Fibroblast of lung (primary cell): ENCODE measurements around the gene FCER2. TPM values are rescaled to one million over a fixed set of nuclear protein-coding genes. Genes with fewer than 3 reads are reported as not detected.

ENCODE experiments used
- DNase-seq, 2 donors: peaks; one replicate each; pipeline versions ENCODE4 v3.0.0 to v3.0.0-alpha.2; 2010; ENCODE audit warnings: low read depth in 2 of 2
- H2AFZ ChIP-seq: 2 replicates; pipeline ENCODE4 v1.5.1; 2012; ENCODE audit warnings: low read length, control low read depth, inconsistent platforms
- H3K27ac ChIP-seq: 2 replicates; pipeline ENCODE4 v1.5.1; 2011; ENCODE audit warnings: low read length, control low read depth; ENCODE audit not compliant: insufficient read depth
- H3K27me3 ChIP-seq: 2 replicates; pipeline ENCODE4 v1.5.1; 2011; ENCODE audit warnings: mild to moderate bottlenecking, low read length; ENCODE audit not compliant: control insufficient read depth, insufficient read depth
- H3K36me3 ChIP-seq: 2 replicates; pipeline ENCODE4 v1.5.1; 2011; ENCODE audit warnings: low read length; ENCODE audit not compliant: control insufficient read depth, insufficient read depth
- H3K4me1 ChIP-seq: 2 replicates; pipeline ENCODE4 v1.5.1; 2011; ENCODE audit warnings: low read length; ENCODE audit not compliant: control insufficient read depth, insufficient read depth; ENCODE audit errors: extremely low read depth
- H3K4me2 ChIP-seq: 2 replicates; pipeline ENCODE4 v1.5.1; 2011; ENCODE audit warnings: low read length, control low read depth; ENCODE audit not compliant: insufficient read depth; ENCODE audit errors: extremely low read depth
- H3K4me3 ChIP-seq, 4 experiments: fragments of 200-600 bp in 1 of 4; sonication (generic) in 1 of 4; replicated peaks in 1 of 4; 2 replicates each; pipeline ENCODE4 v1.5.1; 2011 to 2016; ENCODE audit warnings: low read length in 4 of 4, low read depth in 3 of 4, mild to moderate bottlenecking in 3 of 4, control low read depth in 2 of 4, inconsistent platforms in 1 of 4, mixed read lengths in 1 of 4; ENCODE audit not compliant: insufficient read depth in 1 of 4; ENCODE audit errors: control extremely low read depth in 1 of 4
- H3K79me2 ChIP-seq: 2 replicates; pipeline ENCODE4 v1.5.1; 2012; ENCODE audit warnings: mild to moderate bottlenecking, low read length, inconsistent platforms; ENCODE audit not compliant: control insufficient read depth, insufficient read depth
- H3K9ac ChIP-seq: 2 replicates; pipeline ENCODE4 v1.5.1; 2011; ENCODE audit warnings: mild to moderate bottlenecking, low read length, control low read depth; ENCODE audit not compliant: insufficient read depth
- H3K9me3 ChIP-seq: 2 replicates; pipeline ENCODE4 v1.5.1; 2012; ENCODE audit warnings: low read depth, low read length; ENCODE audit not compliant: control insufficient read depth, insufficient read depth
- H4K20me1 ChIP-seq: 2 replicates; pipeline ENCODE4 v1.5.1; 2011; ENCODE audit warnings: low read length; ENCODE audit not compliant: control insufficient read depth, insufficient read depth; ENCODE audit errors: extremely low read depth
- EZH2 ChIP-seq: IDR thresholded peaks from 2 replicates; pipeline ENCODE4 v1.5.1; 2012; ENCODE audit warnings: low read length, control low read depth, mild to moderate bottlenecking; ENCODE audit errors: missing control alignments
- polyA plus RNA-seq, 2 donors: library from polyadenylated mRNA; depleted of rRNA in 1 of 2; stranded (reverse) in 1 of 2; unstranded in 1 of 2; fragments of >200 nt; gene quantifications; 2 replicates each; pipeline ENCODE4 v1.2.1, GENCODE V29; 2011 to 2012; ENCODE audit warnings: missing spikeins in 1 of 2
- total RNA-seq: library from RNA; depleted of rRNA; stranded (reverse); fragments of >200 nt; gene quantifications from 2 replicates; pipeline ENCODE4 v1.2.1, GENCODE V29; 2014
- TF ChIP-seq, protein P1 (sequence below), 2 donors: IDR thresholded peaks in 1 of 2; conservative IDR thresholded peaks in 1 of 2; 1 replicate in 1 of 2; 2 replicates in 1 of 2; pipeline ENCODE4 v1.5.1; 2011 to 2012; ENCODE audit warnings: low read length in 2 of 2, control low read depth in 1 of 2, inconsistent platforms in 1 of 2, low read depth in 1 of 2, mild to moderate bottlenecking in 1 of 2

The FCER2 gene
- total and polyA plus RNA-seq, 2 donors (not counting 1 experiment from before 2014, with no cell fraction given) = not detected

DNA sequence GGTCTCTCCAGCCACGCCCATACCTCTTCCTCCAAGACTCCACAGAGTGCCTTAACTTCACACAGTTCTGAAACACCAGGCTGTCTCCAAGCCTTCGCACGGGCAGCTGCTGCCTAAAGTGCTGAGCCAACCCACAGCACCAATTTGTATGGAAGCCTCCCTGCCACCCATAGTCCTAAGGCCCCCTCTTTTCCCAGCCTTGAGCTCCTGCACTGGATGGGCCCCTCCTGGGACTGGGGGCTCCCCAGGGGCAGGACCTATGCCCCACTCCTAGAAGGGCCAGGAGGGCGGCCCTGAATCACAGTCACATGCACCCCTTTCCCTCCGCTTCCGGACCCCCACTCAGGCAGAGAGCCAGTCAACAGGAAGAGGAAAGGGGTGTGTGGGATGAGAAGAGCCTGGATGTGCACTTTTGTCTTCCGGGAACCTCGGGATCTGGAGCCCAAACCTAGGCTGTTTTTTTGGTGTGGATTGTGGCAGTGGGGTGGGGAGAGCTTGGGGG, 5.1 kb upstream of the FCER2 start:
- no peaks in the 10 kb centered on the region for H3K27me3 ChIP-seq
- no peak overlapping the region for H3K4me3 ChIP-seq
- no peaks in the 10 kb centered on the region for H3K9me3 ChIP-seq
- DNase-seq = no peak
- TF ChIP-seq, protein P1, sequence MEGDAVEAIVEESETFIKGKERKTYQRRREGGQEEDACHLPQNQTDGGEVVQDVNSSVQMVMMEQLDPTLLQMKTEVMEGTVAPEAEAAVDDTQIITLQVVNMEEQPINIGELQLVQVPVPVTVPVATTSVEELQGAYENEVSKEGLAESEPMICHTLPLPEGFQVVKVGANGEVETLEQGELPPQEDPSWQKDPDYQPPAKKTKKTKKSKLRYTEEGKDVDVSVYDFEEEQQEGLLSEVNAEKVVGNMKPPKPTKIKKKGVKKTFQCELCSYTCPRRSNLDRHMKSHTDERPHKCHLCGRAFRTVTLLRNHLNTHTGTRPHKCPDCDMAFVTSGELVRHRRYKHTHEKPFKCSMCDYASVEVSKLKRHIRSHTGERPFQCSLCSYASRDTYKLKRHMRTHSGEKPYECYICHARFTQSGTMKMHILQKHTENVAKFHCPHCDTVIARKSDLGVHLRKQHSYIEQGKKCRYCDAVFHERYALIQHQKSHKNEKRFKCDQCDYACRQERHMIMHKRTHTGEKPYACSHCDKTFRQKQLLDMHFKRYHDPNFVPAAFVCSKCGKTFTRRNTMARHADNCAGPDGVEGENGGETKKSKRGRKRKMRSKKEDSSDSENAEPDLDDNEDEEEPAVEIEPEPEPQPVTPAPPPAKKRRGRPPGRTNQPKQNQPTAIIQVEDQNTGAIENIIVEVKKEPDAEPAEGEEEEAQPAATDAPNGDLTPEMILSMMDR (conservative IDR thresholded peaks at IDR 0.05 in 1 of 2, IDR thresholded peaks at IDR 0.05 in 1 of 2; ENCODE audit: low read depth in 1 of 2, low read length in 2 of 2) = no peak
- no peak for TF ChIP-seq EZH2
- no peaks in the 10 kb centered on the region for H3K4me1 ChIP-seq
- H3K4me2 ChIP-seq = no peak overlapping the region
- no peak overlapping the region for H3K9ac ChIP-seq
- no peaks in the 10 kb centered on the region for H3K36me3 ChIP-seq
- H3K27ac ChIP-seq = no peak overlapping the region
- no peaks in the 10 kb centered on the region for H4K20me1 ChIP-seq
- no peak overlapping the region for H2AFZ ChIP-seq
- no peaks in the 10 kb centered on the region for H3K79me2 ChIP-seq

DNA sequence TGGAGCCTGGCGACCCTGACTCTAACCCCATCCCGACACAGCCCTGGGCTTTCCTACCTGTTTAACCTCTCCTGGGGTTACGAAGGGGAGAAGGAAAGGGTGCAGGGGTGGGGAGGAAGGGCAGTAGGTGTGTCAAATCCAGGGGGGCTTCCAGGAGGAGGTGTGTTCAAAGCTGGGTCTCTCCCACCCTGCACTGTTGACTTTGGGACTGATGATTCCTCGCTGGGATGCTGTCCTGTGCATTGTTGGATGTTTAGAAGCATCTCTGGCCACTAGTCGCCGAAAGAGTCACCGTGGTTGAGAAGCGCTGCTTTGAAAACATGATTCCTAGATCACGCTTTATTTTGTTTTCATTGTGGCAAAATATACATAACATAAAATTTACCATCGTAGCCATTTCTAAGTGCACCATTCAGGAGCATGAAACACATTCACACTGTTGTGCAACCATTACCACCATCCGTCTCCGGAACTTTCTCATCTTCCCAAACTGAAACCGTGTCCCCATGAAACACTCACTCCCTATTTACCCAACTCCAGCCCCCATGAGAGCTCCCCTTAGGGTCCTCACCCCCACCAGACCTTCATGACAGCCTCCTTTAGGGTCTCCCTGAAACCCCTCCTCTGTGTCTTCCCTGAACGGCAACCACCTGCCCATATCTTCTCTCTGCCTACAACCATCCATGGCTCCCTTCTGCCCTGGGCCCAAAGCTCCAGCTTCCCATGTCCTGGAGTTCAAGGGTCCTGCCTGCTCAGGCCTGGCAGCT, 4.4 kb upstream of the FCER2 start:
- Histone ChIP-seq H3K27ac (no peak overlapping the region), H3K4me1 (no peaks in the 10 kb centered on the region), H3K4me3 (no peak overlapping the region), H3K36me3 (no peaks in the 10 kb centered on the region), H3K27me3 (no peaks in the 10 kb centered on the region), H3K9ac (no peak overlapping the region), H3K9me3 (no peaks in the 10 kb centered on the region), H3K79me2 (no peaks in the 10 kb centered on the region), H3K4me2 (no peak overlapping the region), H4K20me1 (no peaks in the 10 kb centered on the region), H2AFZ (no peak overlapping the region)
- DNase-seq = no peak
- TF ChIP-seq EZH2 = no peak
- TF ChIP-seq, protein P1 (conservative IDR thresholded peaks at IDR 0.05 in 1 of 2, IDR thresholded peaks at IDR 0.05 in 1 of 2; ENCODE audit: low read depth in 1 of 2, low read length in 2 of 2) = no peak

DNA sequence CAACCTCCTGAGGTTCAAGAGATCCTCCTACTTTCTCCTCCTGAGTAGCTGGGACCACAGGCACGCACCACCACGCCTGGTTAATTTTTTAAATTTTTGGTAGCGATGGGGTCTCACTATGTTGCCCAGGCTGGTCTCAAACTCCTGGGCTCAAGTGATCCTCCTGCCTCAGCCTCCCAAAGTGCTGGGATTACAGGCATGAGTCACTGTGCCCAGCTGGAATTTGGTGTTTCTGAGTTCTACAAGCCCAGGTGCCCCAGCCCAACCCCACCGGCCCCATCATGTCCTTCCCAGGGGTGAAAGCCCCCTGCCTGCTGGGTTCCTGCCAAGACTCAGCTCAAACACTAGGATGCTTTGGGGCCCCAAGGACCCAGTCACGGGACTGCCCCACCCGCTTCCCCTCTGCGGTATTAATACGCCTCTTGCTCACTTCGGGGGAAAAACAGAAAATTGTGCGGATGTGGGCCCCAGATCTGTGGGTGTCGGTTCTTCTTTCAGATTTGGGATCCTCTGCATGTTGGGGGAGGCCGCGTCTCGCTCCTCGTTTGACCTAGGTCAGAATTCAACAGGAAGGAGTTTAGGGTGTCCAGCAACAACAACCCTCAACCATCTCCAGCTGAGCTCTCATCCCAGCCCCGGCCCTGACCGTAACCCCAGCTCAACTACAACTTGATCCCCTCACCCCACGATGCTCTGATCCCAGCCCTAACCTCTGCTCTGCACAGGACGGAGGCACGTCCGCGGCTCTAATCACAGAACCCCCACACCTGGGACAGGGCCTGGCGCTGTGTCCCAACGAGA, 3.7 kb upstream of the FCER2 start:
- no peak overlapping the region for H3K4me2 ChIP-seq
- H2AFZ ChIP-seq = no peak overlapping the region
- H3K27ac ChIP-seq = no peak overlapping the region
- H3K9me3 ChIP-seq = no peaks in the 10 kb centered on the region
- no peaks in the 10 kb centered on the region for H3K79me2 ChIP-seq
- H3K36me3 ChIP-seq = no peaks in the 10 kb centered on the region
- no peaks in the 10 kb centered on the region for H3K4me1 ChIP-seq
- no peak overlapping the region for H3K9ac ChIP-seq
- DNase-seq = no peak
- no peaks in the 10 kb centered on the region for H4K20me1 ChIP-seq
- no peak overlapping the region for H3K4me3 ChIP-seq
- no peak for TF ChIP-seq EZH2
- TF ChIP-seq, protein P1 (conservative IDR thresholded peaks at IDR 0.05 in 1 of 2, IDR thresholded peaks at IDR 0.05 in 1 of 2; ENCODE audit: low read depth in 1 of 2, low read length in 2 of 2) = no peak
- H3K27me3 ChIP-seq = no peaks in the 10 kb centered on the region
